Ascending aorta (tissue), 2 donors: ENCODE data around the gene DAB1. TPM values are rescaled to one million over a fixed set of nuclear protein-coding genes. Genes with fewer than 3 reads are reported as not detected.

ENCODE experiments used
- DNase-seq, 2 donors: peaks; one replicate each; pipeline ENCODE4 v3.0.0-alpha.2; 2019; ENCODE audit warnings: low spot score in 2 of 2
- H3K27ac ChIP-seq, 2 donors: fragments of 200-600 bp; sonication (generic); one replicate each; pipeline ENCODE4 v1.5.1; 2016 to 2017; ENCODE audit warnings: mild to moderate bottlenecking in 1 of 2
- H3K27me3 ChIP-seq: fragments of 200-600 bp; sonication (generic); one replicate; pipeline ENCODE4 v1.5.1; 2017
- H3K36me3 ChIP-seq, 2 donors: fragments of 200-600 bp; sonication (generic); one replicate each; pipeline ENCODE4 v1.5.1; 2016
- H3K4me1 ChIP-seq, 2 donors: fragments of 200-600 bp; sonication (generic); one replicate each; pipeline ENCODE4 v1.5.1; 2016 to 2017; ENCODE audit warnings: mild to moderate bottlenecking in 1 of 2
- H3K4me3 ChIP-seq, 2 donors: fragments of 200-600 bp; sonication (generic); one replicate each; pipeline ENCODE4 v1.5.1; 2016 to 2017; ENCODE audit warnings: mild to moderate bottlenecking in 1 of 2
- H3K9me3 ChIP-seq, 2 donors: fragments of 200-600 bp; sonication (generic); one replicate each; pipeline ENCODE4 v1.5.1; 2016
- intact Hi-C: fragments of 100-400 bp; cut with DNase I; formaldehyde crosslinking; loops from one replicate; pipeline ENCODE4 v1.15.1; 2023
- total RNA-seq: library from RNA; depleted of rRNA; stranded (reverse); fragments of >200 nt; gene quantifications from one replicate; pipeline ENCODE4 v1.1.0, GENCODE V29; 2016
- TF ChIP-seq, protein P1 (sequence below), 3 experiments: fragments of 200-600 bp in 2 of 3; fragments of 450-650 bp in 1 of 3; sonication (generic) in 2 of 3; IDR thresholded peaks; one replicate each; pipeline ENCODE4 v1.5.1; 2016 to 2019; ENCODE audit warnings: antibody characterized with exemption in 3 of 3, mild to moderate bottlenecking in 1 of 3, moderate library complexity in 1 of 3

DAB1 gene
- total RNA-seq, 1 donor from 2014 or later: not detected

DNA sequence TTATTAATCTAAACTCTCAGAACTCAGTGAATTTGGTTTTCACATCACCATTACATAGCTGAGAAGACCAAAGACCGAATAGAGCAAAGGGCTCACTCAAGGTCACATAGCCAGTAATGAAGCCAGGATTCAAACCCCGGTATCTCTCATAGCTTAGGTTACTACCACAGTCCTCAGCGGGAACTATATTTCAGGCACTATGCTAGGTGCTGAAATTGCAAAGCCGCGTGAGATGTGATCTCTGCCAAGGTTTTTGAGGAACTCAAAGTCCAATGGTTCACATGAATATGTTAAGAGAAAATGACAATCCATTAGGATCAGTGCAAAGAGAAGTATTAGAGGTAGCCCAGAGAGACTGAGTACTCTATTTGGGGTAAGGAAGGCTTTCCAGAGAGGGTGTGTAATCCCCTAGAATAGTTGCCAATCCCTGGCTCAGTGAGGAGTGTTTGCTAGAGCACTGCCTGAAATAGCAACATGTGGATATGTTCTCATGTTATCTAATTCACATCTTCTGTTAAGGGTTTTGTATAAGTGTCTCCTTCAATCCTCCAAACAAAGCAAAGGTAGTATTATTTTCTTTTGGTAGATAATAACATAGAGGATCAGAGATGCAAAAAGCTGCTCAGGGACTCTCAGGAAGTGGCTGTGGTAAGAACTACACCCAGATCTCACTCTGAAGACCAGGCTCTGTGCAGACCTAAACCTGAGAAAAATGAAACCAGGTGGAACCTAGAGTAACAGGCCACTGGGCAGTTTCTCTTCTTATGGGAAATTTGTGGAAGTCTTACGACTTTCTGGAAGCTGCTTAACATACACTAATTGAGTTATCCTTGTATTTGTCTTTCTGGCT is 365.0 kb downstream of the DAB1 start:
- TF ChIP-seq, protein P1, sequence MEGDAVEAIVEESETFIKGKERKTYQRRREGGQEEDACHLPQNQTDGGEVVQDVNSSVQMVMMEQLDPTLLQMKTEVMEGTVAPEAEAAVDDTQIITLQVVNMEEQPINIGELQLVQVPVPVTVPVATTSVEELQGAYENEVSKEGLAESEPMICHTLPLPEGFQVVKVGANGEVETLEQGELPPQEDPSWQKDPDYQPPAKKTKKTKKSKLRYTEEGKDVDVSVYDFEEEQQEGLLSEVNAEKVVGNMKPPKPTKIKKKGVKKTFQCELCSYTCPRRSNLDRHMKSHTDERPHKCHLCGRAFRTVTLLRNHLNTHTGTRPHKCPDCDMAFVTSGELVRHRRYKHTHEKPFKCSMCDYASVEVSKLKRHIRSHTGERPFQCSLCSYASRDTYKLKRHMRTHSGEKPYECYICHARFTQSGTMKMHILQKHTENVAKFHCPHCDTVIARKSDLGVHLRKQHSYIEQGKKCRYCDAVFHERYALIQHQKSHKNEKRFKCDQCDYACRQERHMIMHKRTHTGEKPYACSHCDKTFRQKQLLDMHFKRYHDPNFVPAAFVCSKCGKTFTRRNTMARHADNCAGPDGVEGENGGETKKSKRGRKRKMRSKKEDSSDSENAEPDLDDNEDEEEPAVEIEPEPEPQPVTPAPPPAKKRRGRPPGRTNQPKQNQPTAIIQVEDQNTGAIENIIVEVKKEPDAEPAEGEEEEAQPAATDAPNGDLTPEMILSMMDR (IDR thresholded peaks at IDR 0.05): no peak
- no peaks in the 10 kb centered on the region for H3K9me3 ChIP-seq
- H3K36me3 ChIP-seq: no peaks in the 10 kb centered on the region
- no peak overlapping the region for H3K4me3 ChIP-seq
- no peaks in the 10 kb centered on the region for H3K4me1 ChIP-seq
- DNase-seq: no peak
- H3K27ac ChIP-seq: no peak overlapping the region
- no peaks in the 10 kb centered on the region for H3K27me3 ChIP-seq
- intact Hi-C loops: no loop called here

DNA sequence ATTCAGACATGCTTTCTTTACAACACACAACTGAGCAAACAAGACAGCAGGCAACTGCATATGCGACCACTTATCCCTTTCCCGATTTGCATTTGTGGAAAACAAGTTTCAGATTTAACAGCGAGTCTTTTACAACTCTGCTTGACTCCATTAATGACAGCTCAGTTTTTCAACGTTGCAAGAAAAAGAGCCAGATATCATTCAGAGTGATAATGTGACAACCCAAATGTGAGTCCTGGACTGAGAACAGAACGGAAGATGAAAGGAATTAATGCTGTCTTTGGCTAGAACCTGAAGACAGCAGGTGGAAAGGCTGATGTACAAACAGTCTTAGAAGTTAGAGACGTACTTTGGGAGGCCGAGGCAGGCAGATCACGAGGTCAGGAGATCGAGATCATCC is 375.0 kb downstream of the DAB1 start:
- intact Hi-C loops: no loop called here
- Histone ChIP-seq H3K4me3 (no peak overlapping the region), H3K9me3 (no peaks in the 10 kb centered on the region), H3K36me3 (no peaks in the 10 kb centered on the region), H3K4me1 (no peaks in the 10 kb centered on the region), H3K27me3 (no peaks in the 10 kb centered on the region), H3K27ac (no peak overlapping the region)
- DNase-seq: no peak
- TF ChIP-seq, protein P1 (IDR thresholded peaks at IDR 0.05): no peak

DNA sequence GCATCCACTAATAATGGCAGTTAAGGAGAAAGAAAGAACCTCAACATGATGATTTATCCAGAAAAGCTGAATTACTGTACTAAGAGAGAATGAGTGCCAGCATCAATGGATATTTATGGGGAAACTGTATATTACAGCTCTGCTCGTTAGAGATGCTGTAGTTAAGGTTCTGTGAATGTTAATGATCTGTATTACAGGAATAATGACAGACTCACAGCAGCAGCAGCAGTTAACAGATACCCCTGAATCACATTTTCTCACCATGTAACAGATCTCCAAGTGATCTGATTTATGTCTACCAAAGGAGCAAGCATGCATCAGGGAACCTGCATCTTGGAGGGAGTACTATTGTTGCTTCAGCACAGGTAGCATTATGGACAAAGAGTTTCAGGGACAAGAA is 377.4 kb downstream of the DAB1 start:
- DNase-seq: no peak
- Histone ChIP-seq H3K9me3 (no peaks in the 10 kb centered on the region), H3K27ac (no peak overlapping the region), H3K36me3 (no peaks in the 10 kb centered on the region), H3K4me1 (no peaks in the 10 kb centered on the region), H3K4me3 (no peak overlapping the region), H3K27me3 (no peaks in the 10 kb centered on the region)
- TF ChIP-seq, protein P1 (IDR thresholded peaks at IDR 0.05): no peak
- intact Hi-C loops: no loop called here

DNA sequence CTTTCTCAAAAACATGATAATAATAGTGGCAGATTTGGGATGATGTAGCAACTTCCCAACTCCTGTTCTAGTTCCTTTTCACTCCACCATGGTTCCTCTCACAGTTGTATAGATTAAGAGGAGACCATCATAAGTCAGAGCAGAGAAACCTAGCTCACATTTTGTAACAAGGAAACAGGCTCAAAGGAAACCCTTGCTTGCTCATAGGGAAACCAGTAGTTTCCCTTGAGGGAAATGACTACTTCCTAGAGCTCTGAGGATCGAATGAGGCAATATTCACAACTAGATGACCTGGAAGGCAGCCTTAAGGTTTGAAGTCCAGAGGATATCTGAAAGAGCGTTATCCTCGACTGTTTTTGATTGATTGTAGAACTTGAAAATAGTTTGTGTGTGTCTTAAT is 382.0 kb downstream of the DAB1 start:
- DNase-seq: no peak
- Histone ChIP-seq H3K27me3 (no peaks in the 10 kb centered on the region), H3K9me3 (no peaks in the 10 kb centered on the region), H3K4me3 (no peak overlapping the region), H3K27ac (no peak overlapping the region), H3K4me1 (no peaks in the 10 kb centered on the region), H3K36me3 (no peaks in the 10 kb centered on the region)
- TF ChIP-seq, protein P1 (IDR thresholded peaks at IDR 0.05): no peak
- intact Hi-C loops: no loop called here

DNA sequence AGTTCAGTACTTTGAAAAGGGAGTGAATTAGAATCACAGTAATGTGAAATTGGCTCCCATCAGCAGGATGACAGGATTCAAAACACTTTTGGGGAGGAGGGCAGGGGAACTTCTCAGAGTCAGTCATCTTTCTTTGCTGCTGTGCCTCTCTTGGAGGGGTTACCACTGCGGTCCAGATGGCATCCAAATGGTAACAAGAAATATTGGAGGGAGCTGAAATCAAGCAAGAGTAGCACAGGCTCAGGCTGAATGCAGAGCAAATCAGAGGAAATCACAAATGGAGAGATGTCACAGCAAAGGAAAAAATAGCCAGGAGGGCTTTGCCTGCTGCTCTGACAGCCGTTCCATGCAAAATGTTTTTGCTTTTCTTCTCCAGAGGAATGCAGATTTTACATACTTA is 383.0 kb downstream of the DAB1 start:
- TF ChIP-seq, protein P1 (IDR thresholded peaks at IDR 0.05): no peak
- Histone ChIP-seq H3K4me3 (no peak overlapping the region), H3K27me3 (no peaks in the 10 kb centered on the region), H3K9me3 (no peaks in the 10 kb centered on the region), H3K36me3 (no peaks in the 10 kb centered on the region), H3K27ac (no peak overlapping the region), H3K4me1 (no peaks in the 10 kb centered on the region)
- DNase-seq: no peak
- intact Hi-C loops: no loop called here
